HG03039 (cell line): ENCODE data around the gene CLN6.
"Not testable (repeated sequence)": the region's sequence is repeated elsewhere in the genome, so short reads cannot be mapped to it uniquely, and the experiment has no call there.

ENCODE experiments used
- ATAC-seq: cut with Tn5 transposase; IDR thresholded peaks from one replicate; pipeline ENCODE4 v1.9.1; 2021; ENCODE audit warnings: mild to moderate bottlenecking, moderate library complexity; ENCODE audit not compliant: unreplicated experiment

The CLN6 gene

GRCh38 chr15:68192804-68193486 lies 36.6 kb downstream of the CLN6 start:
- ATAC-seq, result no peak

- no peak for ATAC-seq
Observed at GRCh38 chr15:68192117-68192516, 37.4 kb downstream of the CLN6 start.

DNA sequence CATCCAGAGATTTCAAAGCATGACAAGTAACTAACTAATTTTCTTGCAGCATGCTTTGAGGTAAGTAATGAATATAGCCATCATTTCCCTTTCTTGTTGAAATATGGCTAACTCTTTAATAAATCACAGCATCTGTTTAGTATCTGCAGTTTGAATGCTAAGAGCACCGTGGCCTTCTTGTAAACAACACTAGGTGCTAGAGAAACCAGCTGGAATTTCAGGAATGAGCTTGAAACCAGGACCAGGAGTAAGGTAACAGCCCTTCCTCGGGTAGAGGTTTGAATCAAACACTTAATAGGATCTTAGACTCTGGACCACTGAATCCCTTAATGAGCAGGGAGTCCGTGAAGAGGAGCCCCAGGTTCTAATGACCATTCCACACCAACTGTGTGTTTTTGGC lies 38.0 kb downstream of the CLN6 start:
- no peak for ATAC-seq

- ATAC-seq, result no peak
Observed at GRCh38 chr15:68190048-68190447, 39.5 kb downstream of the CLN6 start.

GRCh38 chr15:68188647-68189046 lies 40.9 kb downstream of the CLN6 start:
- ATAC-seq, result no peak

GRCh38 chr15:68187559-68187958 lies 42.0 kb downstream of the CLN6 start:
- no peak for ATAC-seq

GRCh38 chr15:68186671-68187397 lies 42.7 kb downstream of the CLN6 start:
- ATAC-seq, result no peak

DNA sequence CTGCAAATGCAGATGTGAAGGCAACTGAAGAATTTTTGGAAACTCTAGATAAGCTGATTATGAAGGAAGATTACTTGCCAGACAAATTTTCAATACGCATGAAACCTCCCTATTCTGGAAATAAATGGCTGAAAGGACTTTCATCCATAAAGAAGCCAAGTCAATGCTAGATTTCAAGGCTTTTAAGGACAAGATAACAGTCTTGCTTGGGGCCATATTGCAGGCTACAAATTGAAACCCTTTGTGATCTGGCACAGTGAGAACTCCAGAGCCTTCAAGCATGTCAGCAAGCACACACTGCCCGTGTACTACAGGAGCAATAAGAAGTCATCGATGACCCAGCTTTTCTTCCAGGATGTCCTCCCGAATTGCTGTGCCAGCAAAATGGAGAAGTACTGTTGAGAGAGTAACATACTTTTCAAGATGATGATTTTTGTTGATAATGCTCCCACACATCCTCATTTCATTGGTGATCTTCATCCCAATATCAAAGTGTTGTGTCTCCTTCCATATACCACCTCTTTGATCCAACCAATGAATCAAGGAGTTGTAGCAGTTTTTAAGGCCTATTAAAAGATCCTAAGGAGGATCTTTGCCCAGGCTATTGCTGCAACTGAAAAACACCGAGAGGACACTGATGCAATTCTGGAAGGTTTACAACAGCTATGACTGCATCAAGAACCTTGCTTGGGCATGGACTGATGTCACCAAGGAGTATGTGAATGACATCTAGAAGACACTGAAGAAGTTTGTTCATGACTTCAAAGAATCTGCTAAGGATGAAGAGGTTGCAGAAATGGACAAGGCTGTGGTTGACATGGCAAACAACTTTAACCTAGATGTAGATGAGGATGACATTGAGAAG lies 44.7 kb downstream of the CLN6 start:
- no peak for ATAC-seq

- no peak for ATAC-seq
Observed at GRCh38 chr15:68183616-68184315, 45.8 kb downstream of the CLN6 start.

GRCh38 chr15:68177742-68178141 lies 51.8 kb downstream of the CLN6 start:
- no peak for ATAC-seq

DNA sequence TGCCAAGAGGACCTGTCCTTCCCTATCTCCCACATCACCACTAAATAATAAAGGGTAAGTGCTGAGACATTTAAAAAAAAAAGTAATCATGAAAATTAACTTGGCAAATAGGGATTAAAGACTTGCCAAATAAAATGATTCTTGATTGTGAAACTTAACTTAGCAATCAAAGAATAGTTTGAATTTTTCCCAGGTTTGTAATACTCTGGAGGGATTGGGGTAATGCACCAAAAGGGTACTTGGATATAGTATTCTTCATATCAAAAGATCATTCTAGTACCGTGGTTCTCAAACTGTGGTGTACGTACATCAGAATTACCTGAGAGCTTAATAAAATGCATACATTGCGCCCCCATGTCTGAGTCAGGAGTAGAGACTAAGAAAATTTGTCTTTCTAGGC lies 52.9 kb downstream of the CLN6 start:
- no peak for ATAC-seq

- no peak for ATAC-seq
Observed at GRCh38 chr15:68175526-68175925, 54.0 kb downstream of the CLN6 start.

- ATAC-seq, result no peak
Observed at GRCh38 chr15:68173119-68173518, 56.4 kb downstream of the CLN6 start.

DNA sequence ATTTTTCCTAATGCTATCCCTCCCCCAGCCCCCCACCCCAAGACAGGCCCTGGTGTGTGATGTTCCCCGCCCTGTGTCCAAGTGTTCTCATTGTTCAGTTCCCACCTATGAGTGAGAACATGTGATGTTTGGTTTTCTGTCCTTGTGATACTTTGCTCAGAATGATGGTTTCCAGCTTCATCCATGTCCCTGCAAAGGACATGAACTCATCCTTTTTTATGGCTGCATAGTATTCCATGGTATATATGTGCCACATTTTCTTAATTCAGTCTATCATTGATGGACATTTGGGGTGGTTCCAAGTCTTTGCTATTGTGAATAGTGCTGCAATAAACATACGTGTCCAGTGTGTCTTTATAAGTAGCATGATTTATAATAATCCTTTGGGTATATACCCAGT lies 57.5 kb downstream of the CLN6 start:
- not testable (repeated sequence) for ATAC-seq

GRCh38 chr15:68166847-68167246 lies 62.7 kb downstream of the CLN6 start:
- no peak for ATAC-seq

DNA sequence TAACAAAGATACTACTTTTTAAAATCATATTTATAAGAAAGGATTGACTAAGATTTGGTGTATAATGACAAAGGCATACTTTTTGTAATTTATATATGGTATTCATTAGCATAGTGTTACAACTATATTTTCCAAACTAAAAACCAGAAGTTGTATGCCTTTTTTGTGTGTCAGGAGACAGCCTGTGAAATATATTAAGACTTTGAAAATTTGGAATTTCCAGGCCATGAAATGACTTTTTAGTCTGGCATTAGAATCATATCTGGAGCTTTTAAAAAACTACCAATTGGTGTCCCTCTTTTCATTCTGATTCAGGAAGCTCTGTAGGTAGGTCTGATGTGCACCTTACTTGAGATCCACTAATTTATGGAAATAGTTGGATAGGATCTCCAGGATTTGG lies 66.3 kb downstream of the CLN6 start:
- no peak for ATAC-seq

DNA sequence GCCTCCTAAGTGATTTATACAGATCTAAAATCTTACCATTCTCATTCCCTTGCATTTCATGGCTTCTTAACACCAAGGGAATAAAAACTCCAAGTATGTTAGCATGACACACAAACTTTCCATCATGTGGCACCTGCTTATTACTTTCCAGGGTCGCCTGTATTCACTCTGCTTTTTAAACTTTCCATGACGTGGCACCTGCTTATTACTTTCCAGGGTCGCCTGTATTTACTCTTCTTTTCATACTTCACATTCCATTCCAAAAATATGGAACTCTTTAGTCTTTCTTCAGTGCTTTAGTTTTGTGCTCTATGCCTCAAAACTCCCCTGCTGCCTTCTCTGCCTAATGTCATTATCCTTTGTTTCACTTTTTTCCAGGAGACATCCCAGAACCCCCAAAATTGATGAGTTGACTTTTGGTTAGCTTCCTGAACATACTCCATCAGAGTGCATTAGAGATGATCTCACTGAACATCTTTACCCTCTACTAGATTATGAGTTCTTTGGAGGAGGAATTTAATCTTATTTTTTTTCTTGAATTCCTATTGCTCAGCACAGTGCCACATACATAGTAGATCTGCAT lies 71.4 kb downstream of the CLN6 start:
- ATAC-seq, result no peak

DNA sequence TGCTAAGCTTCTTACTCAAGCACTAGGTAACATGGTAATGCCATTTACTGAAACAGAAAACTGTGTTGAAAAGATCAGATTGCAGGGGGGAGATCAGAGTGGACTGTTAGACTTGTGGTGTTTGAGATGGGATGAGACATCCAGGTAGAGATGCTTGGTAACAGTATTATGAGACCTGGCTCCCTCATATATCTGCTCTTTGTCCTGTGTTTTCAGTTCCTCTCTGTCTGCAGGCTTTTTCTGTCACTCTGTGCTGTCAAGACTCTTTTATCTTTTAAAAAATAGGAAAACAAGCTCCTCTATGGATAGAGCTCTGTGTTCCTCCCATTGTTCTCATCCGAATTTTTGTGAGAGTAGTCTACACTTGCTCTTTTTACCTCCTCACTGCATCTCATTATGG lies 72.5 kb downstream of the CLN6 start:
- no peak for ATAC-seq
